Spleen (tissue), 11 donors: ENCODE measurements around the gene NMNAT3. TPM values are rescaled to one million over a fixed set of nuclear protein-coding genes. Genes with fewer than 3 reads are reported as not detected.
"Not testable (repeated sequence)": the region's sequence is repeated elsewhere in the genome, so short reads cannot be mapped to it uniquely, and the experiment has no call there.

ENCODE experiments used
- DNase-seq: peaks from one replicate; pipeline ENCODE4 v3.0.0-alpha.2; 2020
- H3K27ac ChIP-seq, 8 donors: fragments of 200-600 bp; sonication (generic) in 7 of 8; 1 replicate in 4 of 8; 2 replicates in 4 of 8; pipeline versions ENCODE4 v1.5.0 to v1.8.0; 2016 to 2021; ENCODE audit warnings: inconsistent platforms in 4 of 8, mild to moderate bottlenecking in 4 of 8, moderate library complexity in 1 of 8
- H3K27me3 ChIP-seq, 7 donors: fragments of 200-600 bp; sonication (generic) in 6 of 7; replicated peaks in 1 of 7; 1 replicate in 4 of 7; 2 replicates in 3 of 7; pipeline versions ENCODE4 v1.5.0 to v1.8.0; 2016 to 2021; ENCODE audit warnings: inconsistent platforms in 3 of 7, mild to moderate bottlenecking in 1 of 7
- H3K36me3 ChIP-seq, 6 donors: fragments of 200-600 bp; sonication (generic) in 5 of 6; 1 replicate in 4 of 6; 2 replicates in 2 of 6; pipeline versions ENCODE4 v1.5.0 to v1.8.0; 2016 to 2021; ENCODE audit warnings: inconsistent platforms in 2 of 6
- H3K4me1 ChIP-seq, 6 donors: fragments of 200-600 bp; sonication (generic) in 5 of 6; 1 replicate in 3 of 6; 2 replicates in 3 of 6; pipeline versions ENCODE4 v1.5.0 to v1.8.0; 2016 to 2021; ENCODE audit warnings: inconsistent platforms in 3 of 6
- H3K4me3 ChIP-seq, 8 donors: fragments of 200-600 bp; sonication (generic) in 7 of 8; 1 replicate in 4 of 8; 2 replicates in 4 of 8; pipeline versions ENCODE4 v1.5.0 to v1.8.0; 2016 to 2021; ENCODE audit warnings: inconsistent platforms in 4 of 8, mild to moderate bottlenecking in 4 of 8, moderate library complexity in 2 of 8
- H3K9me3 ChIP-seq, 8 donors: fragments of 200-600 bp; sonication (generic) in 7 of 8; 1 replicate in 4 of 8; 2 replicates in 4 of 8; pipeline versions ENCODE4 v1.5.0 to v1.8.0; 2016 to 2021; ENCODE audit warnings: inconsistent platforms in 4 of 8
- CTCF ChIP-seq, 11 experiments: fragments of 200-600 bp in 7 of 11; fragments of 450-650 bp in 4 of 11; sonication (generic) in 4 of 11; IDR thresholded peaks in 8 of 11; conservative IDR thresholded peaks in 3 of 11; 1 replicate in 7 of 11; 2 replicates in 4 of 11; pipeline versions ENCODE4 v1.4.0 to v1.8.0; 2016 to 2021; ENCODE audit warnings: antibody characterized with exemption in 11 of 11, inconsistent platforms in 4 of 11, mild to moderate bottlenecking in 1 of 11
- POLR2A ChIP-seq, 3 donors: fragments of 450-650 bp; IDR thresholded peaks; one replicate each; pipeline ENCODE4 v1.5.1; 2017; ENCODE audit warnings: antibody characterized with exemption in 3 of 3, mild to moderate bottlenecking in 1 of 3
- POLR2AphosphoS5 ChIP-seq, 3 donors: sonication (generic); formaldehyde crosslinking; IDR thresholded peaks; one replicate each; pipeline ENCODE4 v1.5.1; 2017; ENCODE audit warnings: antibody characterized with exemption in 3 of 3
- WGBS, 5 donors: extraction: QIAGEN DNeasy Blood & Tissue Kit in 3 of 5; methylation state at CpG; one replicate each; pipeline versions ENCODE4 v1.1.5 to v1.1.7; 2013 to 2018; 5-methylcytosine and 5-hydroxymethylcytosine counted together
- intact Hi-C: fragments of 100-400 bp; cut with DNase I; formaldehyde crosslinking; loops from one replicate; pipeline ENCODE4 v1.15.0; 2023; ENCODE audit warnings: low total_unique reads
- polyA plus RNA-seq, 3 donors: library from polyadenylated mRNA; stranded (reverse); fragments of 200-250 nt; gene quantifications; one replicate each; pipeline ENCODE4 v1.2.1, GENCODE V29; 2013
- total RNA-seq, 7 donors: library from RNA; depleted of rRNA in 3 of 7; stranded (reverse); fragments of >200 nt in 3 of 7; fragmentation: NEBNext Ultra II Directional in 4 of 7; extraction: Animal tissue kit (Norgen Biotek cat#: 25700) in 4 of 7; gene quantifications; one replicate each; pipeline versions ENCODE4 v1.1.0 to v1.2.1, GENCODE V29; 2016 to 2021
- donor health status: healthy with polysubstance abuse.
- donor health status: DM: no; HTN: no; CAD: no; lungs with moderate emphysema.
- donor health status: DM: no; HTN: no; CAD: no.
- donor health status: Bipolar disorder and iron deficiency.
- donor health status: healthy.
- donor health status: DM: no; HTN: no; CAD: no.
- donor health status: DM: yes; HTN: yes; CAD: no.

NMNAT3 gene
- total and polyA plus RNA-seq, 10 donors, result 2.6 to 12.5 (median 7.0) TPM

GRCh38 chr3:139588450-139588849 lies 89.3 kb downstream of the NMNAT3 start:
- no peak for TF ChIP-seq POLR2AphosphoS5 (IDR thresholded peaks at IDR 0.05)
- TF ChIP-seq CTCF (IDR thresholded peaks at IDR 0.05 in 8 of 11, conservative IDR thresholded peaks at IDR 0.05 in 3 of 11), result no peak
- no peak for TF ChIP-seq POLR2A (IDR thresholded peaks at IDR 0.05)
- Histone ChIP-seq H3K27ac (no peak overlapping the region), H3K4me1 (peaks cover 0 to 5% (median 2%) of the 10 kb centered on the region in 6 donors), H3K27me3 (no peaks in the 10 kb centered on the region), H3K4me3 (no peak overlapping the region), H3K36me3 (no peaks in the 10 kb centered on the region), H3K9me3 (no peaks in the 10 kb centered on the region)
- no peak for DNase-seq
- WGBS, 5 donors, result 90 to 93% (median 93%) methylated on average over 4 of the region's 4 CpGs
- intact Hi-C loops, result no loop called here

GRCh38 chr3:139587797-139588196 lies 90.0 kb downstream of the NMNAT3 start:
- DNase-seq, result no peak
- Histone ChIP-seq H3K36me3 (no peaks in the 10 kb centered on the region), H3K4me1 (peaks cover 0 to 5% (median 2%) of the 10 kb centered on the region in 6 donors), H3K27ac (no peak overlapping the region), H3K27me3 (no peaks in the 10 kb centered on the region), H3K4me3 (no peak overlapping the region), H3K9me3 (no peaks in the 10 kb centered on the region)
- no peak for TF ChIP-seq POLR2A (IDR thresholded peaks at IDR 0.05)
- no peak for TF ChIP-seq CTCF (IDR thresholded peaks at IDR 0.05 in 8 of 11, conservative IDR thresholded peaks at IDR 0.05 in 3 of 11)
- no peak for TF ChIP-seq POLR2AphosphoS5 (IDR thresholded peaks at IDR 0.05)
- intact Hi-C loops, result no loop called here

GRCh38 chr3:139586420-139587017 lies 91.3 kb downstream of the NMNAT3 start:
- no peak for DNase-seq
- intact Hi-C loops, result no loop called here
- no peaks in the 10 kb centered on the region for H3K36me3 ChIP-seq
- peaks cover 0 to 5% (median 2%) of the 10 kb centered on the region in 6 donors for H3K4me1 ChIP-seq
- no peaks in the 10 kb centered on the region for H3K9me3 ChIP-seq
- TF ChIP-seq POLR2A (IDR thresholded peaks at IDR 0.05), result no peak
- no peak for TF ChIP-seq POLR2AphosphoS5 (IDR thresholded peaks at IDR 0.05)
- TF ChIP-seq CTCF (IDR thresholded peaks at IDR 0.05 in 8 of 11, conservative IDR thresholded peaks at IDR 0.05 in 3 of 11), result no peak
- H3K27ac ChIP-seq, result no peak overlapping the region
- no peaks in the 10 kb centered on the region for H3K27me3 ChIP-seq
- H3K4me3 ChIP-seq, result no peak overlapping the region
- 33 to 54% (median 49%) methylated on average over 1 of the region's 1 CpG for WGBS, 5 donors

GRCh38 chr3:139585820-139586219 lies 92.0 kb downstream of the NMNAT3 start:
- intact Hi-C loops, result no loop called here
- 70 to 81% (median 76%) methylated on average over 4 of the region's 4 CpGs for WGBS, 5 donors
- H3K9me3 ChIP-seq, result no peaks in the 10 kb centered on the region

GRCh38 chr3:139583651-139584050 lies 94.1 kb downstream of the NMNAT3 start:
- DNase-seq, H3K27ac ChIP-seq, H3K4me1 ChIP-seq, H3K36me3 ChIP-seq, H3K27me3 ChIP-seq, H3K9me3 ChIP-seq, intact Hi-C loops, H3K4me3 ChIP-seq: not testable (repeated sequence)
- WGBS, 5 donors, result 94 to 98% (median 97%) methylated on average over 12 of the region's 12 CpGs

More at GRCh38 chr3:139585820-139586219, 92.0 kb downstream of the NMNAT3 start:
- no peak for DNase-seq
- Histone ChIP-seq H3K36me3 (no peaks in the 10 kb centered on the region), H3K27ac (no peak overlapping the region), H3K4me3 (no peak overlapping the region), H3K27me3 (no peaks in the 10 kb centered on the region), H3K4me1 (peaks cover 0 to 5% (median 2%) of the 10 kb centered on the region in 6 donors)
- TF ChIP-seq CTCF (IDR thresholded peaks at IDR 0.05 in 8 of 11, conservative IDR thresholded peaks at IDR 0.05 in 3 of 11), result no peak
- TF ChIP-seq POLR2AphosphoS5 (IDR thresholded peaks at IDR 0.05), result no peak
- TF ChIP-seq POLR2A (IDR thresholded peaks at IDR 0.05), result no peak
